Posterior vena cava (tissue), 2 donors: ENCODE results near the gene ADGRF3. TPM values are rescaled to one million over a fixed set of nuclear protein-coding genes. Genes with fewer than 3 reads are reported as not detected.
A peak's percentile ranks its signal among the peaks of the same experiment; 100 is the strongest.
"Not testable (repeated sequence)": the region's sequence is repeated elsewhere in the genome, so short reads cannot be mapped to it uniquely, and the experiment has no call there.

Experiments
- DNase-seq: peaks from one replicate; pipeline ENCODE4 v3.0.0-alpha.2; 2020; ENCODE audit warnings: low spot score
- intact Hi-C, 2 donors: fragments of 100-400 bp; cut with DNase I; formaldehyde crosslinking; loops; one replicate each; pipeline versions ENCODE4 v1.14.1 to v1.14.2; 2022 to 2023
- total RNA-seq, 2 donors: library from RNA; stranded (reverse); fragmentation: NEBNext Ultra II Directional; extraction: Animal tissue kit (Norgen Biotek cat#: 25700); gene quantifications; one replicate each; pipeline ENCODE4 v1.2.1, GENCODE V29; 2021
- donor health status: DM: yes; HTN: yes; CAD: no.
- donor health status: DM: yes; HTN: yes; CAD: no.

Gene ADGRF3
- total RNA-seq, 2 donors from 2014 or later, result not detected

DNA sequence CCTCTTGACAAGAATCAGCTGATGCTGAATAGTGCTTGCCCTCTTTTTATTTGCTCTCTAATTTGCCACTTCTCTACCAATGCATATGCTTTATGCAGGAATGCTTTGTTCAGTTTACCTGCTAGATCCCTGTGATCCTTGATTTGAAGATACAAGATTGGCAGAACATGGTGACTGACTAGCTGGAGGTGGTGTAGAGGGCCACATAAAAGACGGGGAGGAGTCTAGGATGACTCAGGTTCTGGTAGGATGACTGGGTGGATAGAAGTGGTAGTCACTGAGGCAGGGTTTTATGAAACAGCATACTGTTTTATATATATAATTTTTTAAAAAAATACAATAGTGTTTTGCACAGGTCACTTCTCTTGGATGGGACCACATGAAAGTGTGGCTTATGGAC, 6.3 kb upstream of the ADGRF3 start:
- intact Hi-C loops, result no loop called here

DNA sequence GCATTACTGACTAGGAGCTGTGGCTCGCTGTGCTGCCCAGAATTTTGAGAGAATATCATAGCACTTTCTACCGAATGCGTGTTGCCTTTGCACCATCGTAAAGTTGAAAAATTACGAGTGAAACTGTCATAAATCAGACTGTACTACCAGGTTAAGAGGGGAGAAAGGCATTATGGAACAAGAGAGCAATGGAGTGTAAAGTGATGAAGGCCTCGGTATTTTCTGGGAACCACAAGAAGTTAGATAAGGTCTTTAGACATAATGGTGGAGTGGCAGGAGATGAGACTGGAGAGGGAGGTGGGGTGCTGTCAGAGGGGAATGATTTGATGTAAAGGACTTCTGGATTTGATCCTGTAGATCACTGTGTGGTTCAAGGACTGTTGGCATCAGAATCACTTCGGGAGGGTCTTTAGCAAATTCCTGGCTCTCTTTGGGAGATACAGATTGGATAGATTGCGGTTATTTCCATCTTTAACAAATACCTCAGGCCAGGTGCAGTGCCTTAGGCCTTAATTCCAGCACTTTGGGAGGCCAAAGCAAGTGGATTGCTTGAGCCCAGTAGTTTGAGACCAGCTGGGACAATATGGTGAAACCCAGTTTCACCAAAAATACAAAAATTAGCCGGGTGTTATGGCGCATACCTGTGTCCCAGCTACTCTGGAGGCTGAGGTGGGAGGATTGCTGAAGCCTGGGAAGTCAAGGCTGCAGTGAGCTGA, 4.9 kb upstream of the ADGRF3 start:
- intact Hi-C loops, result no loop called here
- DNase-seq, result no peak

More for the DNA sequence above, 6.3 kb upstream of the ADGRF3 start:
- DNase-seq, result no peak

DNA sequence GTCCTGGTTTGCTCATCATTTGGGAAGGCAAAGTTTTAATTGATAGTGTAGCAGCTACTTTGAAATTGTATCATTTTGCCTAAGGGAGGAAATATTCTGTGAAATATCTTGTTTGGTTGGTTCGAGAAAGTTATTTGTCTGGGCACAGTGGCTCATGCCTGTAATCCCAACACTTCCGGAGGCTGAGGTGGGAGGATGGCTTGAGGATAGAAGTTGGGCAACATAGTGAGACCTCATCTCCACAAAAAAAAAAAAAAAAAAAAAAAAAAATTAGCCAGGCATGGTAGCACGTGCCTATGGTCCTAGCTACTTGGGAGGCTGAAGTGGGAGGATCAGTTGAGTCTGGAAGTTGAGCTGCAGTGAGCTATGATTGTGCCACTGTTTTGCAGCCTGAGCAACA, 3.1 kb upstream of the ADGRF3 start:
- DNase-seq, result no peak
- intact Hi-C loops, result loop anchor here in 1 of 2 donors (5.0 kb wide), 1 partner anchor 97 kb away; no protein-coding TSS in a partner anchor

DNA sequence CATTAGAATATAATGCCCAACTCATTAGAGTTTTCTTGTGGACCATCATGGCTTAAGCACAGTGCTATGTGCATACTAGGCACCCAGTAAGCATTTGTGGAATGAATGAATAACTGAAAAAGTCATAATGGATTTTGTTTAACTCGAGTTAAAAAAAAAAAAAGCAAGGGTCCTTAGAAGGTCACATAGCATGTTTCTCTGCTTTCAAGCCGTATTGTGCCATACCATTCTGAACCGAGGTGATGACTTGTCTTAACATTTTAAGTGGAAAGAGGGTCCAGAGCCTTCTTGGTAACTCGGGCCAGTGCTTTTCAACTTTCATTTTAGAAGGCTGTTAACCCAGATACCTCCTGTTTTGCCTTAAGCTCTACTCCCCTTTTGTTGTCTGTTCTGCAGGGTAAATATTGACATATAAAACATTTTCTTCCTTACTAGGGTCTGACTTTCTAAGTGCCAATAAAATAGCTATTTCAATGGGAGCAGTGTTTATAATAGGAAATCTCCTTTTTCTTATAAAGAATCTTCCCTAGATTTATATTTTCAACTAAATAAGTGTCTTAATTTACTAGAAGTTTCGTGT, 787 bp upstream of the ADGRF3 start:
- intact Hi-C loops, result loop anchor here in 1 of 2 donors (5.0 kb wide), 1 partner anchor 95 kb away; no protein-coding TSS in a partner anchor
- DNase-seq, result no peak

DNA sequence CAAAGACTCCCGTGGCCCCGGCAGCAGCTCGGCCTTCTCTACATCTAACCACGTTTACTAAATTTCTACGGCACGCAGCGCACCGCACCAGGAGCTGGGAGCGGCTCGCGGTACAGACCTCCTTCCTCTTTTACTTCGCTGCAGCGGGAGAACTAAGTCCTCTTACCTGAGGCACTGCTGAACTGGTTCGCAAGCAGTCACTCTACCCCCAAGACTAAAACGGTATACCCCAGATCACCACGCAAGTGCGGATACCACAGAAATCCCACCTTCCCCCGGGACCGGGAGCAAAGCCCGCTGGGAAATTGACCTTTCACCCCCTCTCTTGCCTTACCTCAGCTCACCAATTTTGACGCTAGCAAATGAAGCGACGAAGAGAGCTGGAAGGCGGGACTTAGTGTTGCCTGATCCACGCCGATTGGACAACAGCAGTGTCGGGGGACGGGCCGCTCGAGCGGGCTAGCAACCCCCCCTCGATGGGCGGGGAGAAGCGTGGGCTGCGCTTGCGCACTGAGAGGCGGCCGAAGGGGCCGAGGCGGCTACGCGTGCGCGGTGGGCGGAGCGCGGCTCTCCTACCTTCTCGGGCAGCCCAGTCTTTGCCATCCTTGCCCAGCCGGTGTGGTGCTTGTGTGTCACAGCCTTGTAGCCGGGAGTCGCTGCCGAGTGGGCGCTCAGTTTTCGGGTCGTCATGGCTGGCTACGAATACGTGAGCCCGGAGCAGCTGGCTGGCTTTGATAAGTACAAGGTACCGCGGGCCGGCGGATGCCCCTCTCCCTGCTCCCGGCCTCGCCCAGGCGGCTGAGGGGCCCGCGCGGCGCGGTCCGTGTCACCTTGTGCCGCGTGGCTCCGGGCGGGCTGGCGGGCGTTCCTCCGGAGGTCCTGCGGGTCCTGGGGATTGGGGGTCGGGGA, 790 bp downstream of the ADGRF3 start, which contains the start of gene SELENOI:
Gene SELENOI, plus strand, starts transcription at position 599 of the 909 bp plus-strand sequence. Its CDS starts 90 bp downstream, at position 689.
- DNase-seq, result peak; percentile 100
- intact Hi-C loops, result loop anchor here in 1 of 2 donors (5.0 kb wide), 1 partner anchor 93 kb away; no protein-coding TSS in a partner anchor

DNA sequence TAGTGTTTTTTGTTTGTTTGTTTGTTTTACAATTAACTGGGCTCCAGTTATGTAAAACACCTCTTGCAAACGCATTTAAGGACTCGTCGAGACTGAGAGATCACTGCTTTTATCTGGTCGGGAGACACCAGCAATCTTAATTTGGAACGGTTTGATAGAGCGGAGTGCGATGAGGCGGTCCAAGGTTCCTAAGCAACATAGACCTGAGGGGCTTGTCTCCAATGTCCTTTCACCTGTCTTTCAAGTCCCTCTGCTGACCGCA, 1.4 kb downstream of the ADGRF3 start:
- no peak for DNase-seq
- intact Hi-C loops, result loop anchor here in 1 of 2 donors (5.0 kb wide), 1 partner anchor 93 kb away; no protein-coding TSS in a partner anchor

DNA sequence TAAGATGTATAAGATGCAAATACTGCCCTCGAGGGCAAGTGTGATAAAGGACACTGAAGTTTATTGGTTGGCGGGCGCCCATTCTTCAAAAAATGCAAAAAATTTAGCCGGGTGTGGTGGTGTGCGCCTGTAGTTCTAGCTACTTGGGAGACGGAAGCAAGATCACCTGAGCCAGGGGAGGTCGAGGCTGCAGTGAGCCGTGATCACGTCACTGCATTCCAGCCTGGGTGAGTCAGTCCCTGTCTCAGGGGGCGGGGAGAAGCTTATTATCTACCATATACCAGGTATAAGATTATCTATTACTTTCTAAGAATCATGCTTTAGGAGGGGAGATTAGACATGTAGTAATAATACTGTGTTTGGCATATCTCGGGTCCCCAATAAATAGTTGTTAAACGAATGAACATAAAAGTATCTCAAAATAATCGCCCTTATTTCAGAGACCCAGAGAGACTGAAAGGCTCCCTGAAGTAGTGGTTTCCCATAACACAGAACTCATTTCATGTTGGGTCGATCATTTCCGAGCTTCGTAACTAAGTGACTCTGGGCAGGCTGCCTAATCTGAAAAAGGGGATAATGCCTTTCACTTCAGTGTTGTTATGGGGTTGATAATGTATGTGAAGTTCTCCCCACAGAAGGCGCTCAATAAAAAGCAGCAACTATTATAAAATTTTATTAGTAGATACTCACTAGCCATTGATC, 1.9 kb downstream of the ADGRF3 start:
- intact Hi-C loops, result loop anchor here in 1 of 2 donors (5.0 kb wide), 1 partner anchor 92 kb away; no protein-coding TSS in a partner anchor
- no peak for DNase-seq

DNA sequence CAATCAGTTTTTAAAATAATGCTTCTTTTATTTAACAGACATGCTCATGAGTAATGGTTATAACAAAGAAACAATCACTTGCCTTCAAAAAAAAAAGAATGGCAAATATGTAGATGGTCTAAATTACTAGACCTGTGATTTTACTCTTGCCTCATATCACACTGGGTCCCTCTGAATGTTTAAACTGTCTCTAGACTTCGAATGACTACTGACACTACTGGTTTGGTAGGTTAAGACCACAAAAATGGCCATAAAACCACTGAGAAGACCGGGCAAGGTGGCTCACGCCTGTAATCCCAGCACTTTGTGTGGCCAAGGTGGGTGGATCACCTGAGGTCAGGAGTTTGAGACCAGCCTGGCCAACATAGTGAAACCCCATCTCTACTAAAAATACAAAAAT, 5.8 kb downstream of the ADGRF3 start:
- no peak for DNase-seq
- intact Hi-C loops, result no loop called here

DNA sequence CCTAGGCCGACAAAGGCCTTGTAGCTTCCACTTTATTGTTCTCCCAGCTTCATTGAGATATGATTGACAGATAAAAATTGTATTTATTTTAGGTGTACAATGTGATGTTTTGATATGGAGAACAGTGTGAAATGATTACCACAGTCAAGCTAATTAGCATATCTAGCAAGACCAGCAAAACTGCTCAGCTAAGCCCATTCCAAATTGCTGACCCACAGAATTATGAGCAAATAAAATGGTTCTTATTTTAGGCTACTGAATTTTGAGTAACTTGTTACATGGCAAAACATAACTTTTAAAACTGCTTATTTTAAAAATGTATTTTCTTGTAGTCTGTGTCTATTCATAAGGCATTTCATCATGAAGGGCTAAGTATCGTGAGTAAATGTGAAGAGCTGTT, 9.3 kb downstream of the ADGRF3 start:
- no peak for DNase-seq
- intact Hi-C loops, result no loop called here

DNA sequence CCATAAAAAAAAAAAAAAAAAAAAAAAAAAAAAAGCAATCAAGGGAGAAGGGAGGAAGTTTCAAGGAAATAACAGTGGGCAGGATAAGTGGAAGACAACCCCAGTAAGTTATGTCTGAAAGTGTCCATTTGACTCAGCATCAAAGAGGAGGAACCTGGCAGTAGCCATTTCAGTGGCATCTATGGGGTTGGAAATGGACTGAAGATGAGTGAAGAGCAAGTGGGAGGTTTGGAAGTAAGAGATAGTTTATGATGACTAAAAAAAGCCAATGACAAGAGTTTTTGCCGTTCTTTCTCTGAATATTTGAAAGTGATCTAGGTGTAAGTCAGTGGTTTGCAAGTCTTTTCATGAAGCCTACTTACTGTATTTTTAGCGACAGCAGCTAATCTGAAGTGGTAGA, 9.9 kb downstream of the ADGRF3 start:
- no peak for DNase-seq
- intact Hi-C loops, result no loop called here

DNA sequence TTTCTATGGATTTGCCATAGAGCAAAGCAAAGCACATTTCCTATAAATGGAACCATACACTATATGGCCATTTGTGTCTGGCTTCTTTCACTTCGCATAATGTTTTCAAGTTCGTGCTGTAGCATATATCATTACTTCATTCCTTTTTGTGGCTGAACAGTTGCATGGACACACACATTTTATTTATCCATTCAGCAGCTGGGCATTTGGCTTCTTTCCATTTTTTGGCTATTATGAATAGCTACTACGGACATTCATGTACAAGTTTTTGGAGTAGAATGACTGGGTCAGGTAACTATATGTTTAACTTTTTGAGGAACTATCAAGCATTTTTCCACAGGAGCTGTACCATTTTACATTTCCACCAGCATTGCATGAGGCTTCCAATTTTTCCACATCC, 11.4 kb downstream of the ADGRF3 start:
- intact Hi-C loops, result no loop called here
- DNase-seq, result no peak

DNA sequence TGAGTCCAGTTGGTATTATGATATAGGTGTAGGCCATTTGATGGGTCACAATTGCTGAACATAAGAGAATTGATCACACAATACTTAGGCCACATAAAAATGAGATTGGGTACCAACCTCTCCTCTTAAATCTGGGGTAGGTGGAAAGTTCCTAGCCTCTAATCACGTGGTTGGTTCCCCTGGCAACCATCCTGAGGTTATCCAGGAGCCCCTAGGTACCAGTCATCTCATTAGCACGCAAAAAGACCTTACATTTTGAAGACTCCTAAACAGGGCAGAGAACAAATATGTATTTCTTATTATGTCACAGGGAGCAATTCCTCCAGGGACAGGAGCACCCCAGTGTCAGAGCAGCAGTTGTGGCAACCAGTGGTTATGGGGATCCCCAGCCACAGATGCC, 13.3 kb downstream of the ADGRF3 start:
- intact Hi-C loops, result no loop called here
- no peak for DNase-seq

DNA sequence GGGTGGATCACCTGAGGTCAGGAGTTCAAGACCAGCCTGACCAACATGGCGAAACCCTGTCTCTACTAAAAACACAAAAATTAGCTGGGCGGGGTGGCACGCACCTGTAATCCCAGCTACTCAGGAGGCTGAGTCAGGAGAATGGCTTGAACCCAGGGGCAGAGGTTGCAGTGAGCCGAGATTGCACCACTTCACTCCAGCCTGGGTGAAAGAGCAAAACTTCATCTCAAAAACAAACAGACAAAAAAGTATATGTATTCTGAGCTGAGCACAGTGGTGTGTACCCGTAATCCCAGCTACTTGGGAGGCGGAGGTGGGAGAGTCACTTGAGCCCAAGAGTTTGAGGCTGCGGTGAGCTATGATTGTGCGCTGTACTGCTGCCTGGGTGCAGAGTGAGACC, 15.3 kb downstream of the ADGRF3 start:
- DNase-seq, intact Hi-C loops: not testable (repeated sequence)

DNA sequence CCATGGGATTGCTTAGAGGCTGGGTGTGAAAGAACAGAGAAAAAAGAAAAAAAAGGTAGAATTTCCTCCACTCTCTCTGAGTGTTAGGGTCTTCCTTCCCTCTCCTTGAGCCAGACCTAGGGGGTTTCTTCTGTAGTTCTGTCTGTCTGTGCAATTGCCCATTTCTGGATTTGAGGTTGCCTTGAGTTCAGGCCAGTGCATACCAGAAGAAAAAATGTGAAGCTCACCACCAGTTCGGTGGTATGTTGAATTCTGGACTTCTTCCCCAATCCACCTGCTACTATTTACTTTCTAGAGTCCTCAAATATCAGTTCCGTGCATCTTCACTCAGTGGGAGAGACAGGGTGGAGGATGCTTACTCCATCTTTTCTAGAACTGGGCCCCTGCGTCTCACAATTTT, 16.0 kb downstream of the ADGRF3 start:
- DNase-seq, result no peak
- intact Hi-C loops, result no loop called here

DNA sequence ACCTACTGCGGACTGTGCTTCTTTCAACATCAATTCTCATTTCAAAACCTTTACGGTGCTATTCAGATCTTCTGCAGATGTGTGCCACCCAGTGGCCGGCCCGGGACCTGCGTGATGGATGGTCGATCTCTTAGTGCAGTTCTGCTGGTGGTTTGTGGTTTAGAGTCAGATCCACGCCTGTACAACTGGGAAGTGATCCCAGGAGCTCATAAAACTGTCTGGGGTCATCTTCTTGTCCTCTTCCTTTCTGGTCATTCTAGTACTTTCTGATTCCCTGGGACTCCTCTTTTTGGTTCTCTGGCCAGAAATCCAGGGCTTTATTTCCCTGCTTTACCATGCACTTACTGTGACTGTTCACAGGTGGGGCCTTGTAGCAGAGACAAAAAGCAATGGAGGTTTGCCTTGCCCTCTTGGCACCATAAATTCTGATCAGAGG, 16.5 kb downstream of the ADGRF3 start:
- DNase-seq, result peak; percentile 96
- intact Hi-C loops, result no loop called here

DNA sequence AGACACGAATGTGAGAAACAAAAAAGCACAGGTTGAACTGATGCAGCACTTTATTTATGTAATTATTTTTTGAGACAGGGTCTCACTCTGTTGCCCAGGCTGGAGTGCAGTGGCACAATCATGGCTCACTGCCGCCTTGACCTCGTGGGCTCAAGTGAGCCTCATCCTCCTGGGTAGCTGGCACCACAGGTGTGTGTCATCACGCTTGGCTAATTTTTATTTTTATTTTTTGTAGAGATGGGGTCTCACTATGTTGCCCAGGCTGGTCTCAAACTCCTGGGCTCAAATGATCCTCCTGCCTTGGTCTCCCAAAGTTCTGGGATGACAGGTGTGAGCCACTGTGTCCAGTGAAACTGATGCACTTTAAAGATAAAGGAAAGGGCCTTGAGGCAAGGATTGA, 17.5 kb downstream of the ADGRF3 start:
- intact Hi-C loops, result loop anchor here in 1 of 2 donors (10.0 kb wide), 1 partner anchor 84 kb away; the partner anchor contains the start of genes HADHA and HADHB
- not testable (repeated sequence) for DNase-seq

DNA sequence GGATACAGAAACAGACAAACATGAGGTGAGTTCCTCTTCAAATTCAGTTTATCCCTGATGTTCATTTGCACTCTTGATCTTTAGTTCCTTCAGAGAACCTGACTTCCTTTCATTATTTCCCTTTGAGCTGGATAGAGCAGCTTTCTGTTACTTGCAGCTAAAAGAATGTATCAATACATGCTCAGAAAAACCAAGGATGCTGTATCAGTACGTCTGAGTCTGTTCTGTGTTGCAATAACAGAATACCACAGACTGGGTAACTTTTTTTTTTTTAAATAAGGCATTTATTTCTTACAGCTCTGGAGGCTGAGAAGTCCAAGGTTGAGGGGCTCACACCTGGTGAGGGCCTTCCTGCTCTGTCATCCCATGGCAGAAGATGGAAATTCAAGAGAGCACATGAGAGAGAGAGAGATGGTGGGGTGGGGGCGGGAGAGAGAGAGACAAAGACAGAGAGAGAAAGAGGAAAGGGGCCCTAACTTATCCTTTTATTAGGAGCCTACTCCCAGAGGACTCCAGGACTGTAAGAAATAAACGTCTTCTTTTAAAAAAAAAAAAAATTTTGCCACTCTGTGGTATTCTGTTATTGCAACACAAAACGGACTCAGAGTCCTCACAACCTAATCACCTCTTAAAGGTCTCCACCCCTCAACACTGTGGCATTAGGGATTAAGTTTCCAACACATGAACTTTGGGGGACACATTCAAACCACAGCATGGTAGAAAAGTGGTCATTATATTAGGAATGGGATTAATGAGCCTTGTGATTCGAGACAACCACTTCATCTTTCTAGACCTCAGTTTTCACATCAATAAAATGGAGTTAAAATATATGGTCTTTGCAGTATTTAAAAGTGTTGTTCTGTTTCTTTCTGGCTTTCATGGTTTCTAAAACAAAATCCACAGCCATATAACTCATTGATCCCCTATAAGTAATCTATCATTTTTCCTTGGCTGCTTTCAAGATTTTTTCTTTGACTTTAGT, 19.0 kb downstream of the ADGRF3 start:
- intact Hi-C loops, result loop anchor here in 1 of 2 donors (10.0 kb wide), 1 partner anchor 83 kb away; the partner anchor contains the start of genes HADHA and HADHB
- no peak for DNase-seq

DNA sequence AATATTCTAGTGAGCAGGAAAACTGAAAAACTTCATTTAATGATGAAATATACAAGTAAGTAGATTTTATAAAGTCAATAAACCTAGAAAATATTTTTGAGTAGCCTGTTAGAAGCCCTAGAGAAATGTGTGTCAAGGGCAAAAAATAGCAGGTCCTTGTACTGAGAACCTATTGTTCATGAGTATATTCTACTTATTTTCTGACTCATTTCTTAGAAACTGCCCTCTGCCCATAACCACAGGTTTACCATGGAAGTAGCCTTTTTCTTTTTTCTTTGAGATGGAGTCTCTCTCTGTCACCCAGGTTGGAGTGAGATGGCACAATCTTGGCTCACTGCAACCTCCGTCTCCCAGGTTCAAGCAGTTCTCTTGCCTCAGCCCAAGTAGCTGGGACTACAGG, 20.1 kb downstream of the ADGRF3 start:
- DNase-seq, result no peak
- intact Hi-C loops, result loop anchor here in 1 of 2 donors (10.0 kb wide), 1 partner anchor 82 kb away; the partner anchor contains the start of genes HADHA and HADHB
